Airway epithelial cell (primary cell): ENCODE results near the gene PBX3. TPM values are rescaled to one million over a fixed set of nuclear protein-coding genes. Genes with fewer than 3 reads are reported as not detected.

ENCODE experiments used
- total RNA-seq: library from RNA; depleted of rRNA; stranded (reverse); fragments of >200 nt; gene quantifications from 2 replicates; pipeline ENCODE4 v1.2.3, GENCODE V29; 2015

Gene PBX3
- total RNA-seq, result 9.5 and 19.8 TPM in 2 replicates

GRCh38 chr9:125747053-125747764, at the start of gene PBX3:
Gene PBX3, plus strand, starts transcription at chr9:125747373.

DNA sequence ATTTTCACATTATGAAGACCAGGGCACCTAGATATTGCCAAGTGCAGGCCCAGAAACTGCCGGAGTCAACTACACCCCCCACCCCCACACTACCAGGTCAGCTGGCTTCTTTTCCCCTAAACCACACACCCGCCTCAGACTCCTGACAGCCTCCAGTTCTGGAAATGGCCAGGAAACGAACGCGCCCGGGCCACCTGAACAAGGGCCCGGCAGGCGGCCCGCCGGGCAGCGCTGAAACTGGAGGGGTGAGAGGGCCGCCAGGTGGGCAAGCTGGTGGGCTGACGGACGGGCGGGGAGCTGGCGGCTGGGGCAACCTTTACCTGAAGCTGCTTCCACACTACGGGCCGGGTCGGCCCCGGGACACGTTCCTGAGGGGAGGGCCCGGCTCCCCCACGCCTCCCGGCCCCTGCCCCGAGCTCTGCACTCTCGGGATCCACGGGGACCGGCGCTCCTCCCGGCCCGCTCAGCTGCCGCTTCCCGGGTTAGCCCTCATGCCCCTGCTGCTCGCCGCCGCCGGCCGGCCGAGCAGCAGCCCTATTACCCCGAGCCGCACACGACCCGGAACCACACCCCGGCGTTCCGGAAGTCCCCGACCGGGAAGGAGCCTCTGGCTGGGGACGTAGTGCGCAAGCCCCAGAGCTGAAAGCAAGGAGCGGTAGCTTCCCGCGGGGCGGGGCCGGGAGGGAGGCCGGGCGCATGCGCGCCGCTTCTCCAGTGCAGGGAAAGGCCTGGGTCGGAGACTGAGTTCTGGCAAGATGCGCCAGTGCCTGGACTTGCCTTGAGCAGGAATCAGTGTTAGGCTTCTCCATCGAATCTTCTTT, 40.3 kb upstream of the PBX3 start, which contains the start of gene MAPKAP1:
Gene MAPKAP1 (minus strand): TSS at position 558 of the 821 bp plus-strand sequence. CDS start 34,634 bp downstream, outside the sequence.

Other genes with a start within 250 kb of the PBX3 start
- gene MAPKAP1, start 40.2 kb upstream of the PBX3 start, total RNA-seq, result 87.3 TPM in 2 replicates